G401 (cell line): Measurements from ENCODE around the gene IFT122. TPM values are rescaled to one million over a fixed set of nuclear protein-coding genes. Genes with fewer than 3 reads are reported as not detected.
"Not testable (repeated sequence)": the region's sequence is repeated elsewhere in the genome, so short reads cannot be mapped to it uniquely, and the experiment has no call there.

Experiments
- DNase-seq: peaks from one replicate; pipeline ENCODE4 v3.0.0-alpha.2; 2015; ENCODE audit warnings: low spot score
- in situ Hi-C: cut with HindIII; loops from 2 replicates; pipeline ENCODE4 v1.10.0; 2016; ENCODE audit warnings: low sequenced_read_pairs, mixed read lengths
- total RNA-seq: library from RNA; depleted of rRNA; stranded (reverse); fragments of >200 nt; shearing (Covaris generic); gene quantifications from 2 replicates; pipeline ENCODE4 v1.2.3, GENCODE V29; 2014

The IFT122 gene
- total RNA-seq, 1 experiment from 2014 or later: 14.6 TPM

- in situ Hi-C loops: no loop called here
- no peak for DNase-seq
Observed at GRCh38 chr3:129461461-129462146, 21.6 kb downstream of the IFT122 start.

GRCh38 chr3:129462361-129462968 is 22.4 kb downstream of the IFT122 start:
- in situ Hi-C loops: no loop called here
- no peak for DNase-seq

- in situ Hi-C loops: no loop called here
- no peak for DNase-seq
Observed at GRCh38 chr3:129463094-129463493, 23.1 kb downstream of the IFT122 start.

- DNase-seq: no peak
- in situ Hi-C loops: no loop called here
Observed at GRCh38 chr3:129463716-129464115, 23.7 kb downstream of the IFT122 start.

- in situ Hi-C loops: no loop called here
Observed at GRCh38 chr3:129467932-129468331, 27.9 kb downstream of the IFT122 start.

DNA sequence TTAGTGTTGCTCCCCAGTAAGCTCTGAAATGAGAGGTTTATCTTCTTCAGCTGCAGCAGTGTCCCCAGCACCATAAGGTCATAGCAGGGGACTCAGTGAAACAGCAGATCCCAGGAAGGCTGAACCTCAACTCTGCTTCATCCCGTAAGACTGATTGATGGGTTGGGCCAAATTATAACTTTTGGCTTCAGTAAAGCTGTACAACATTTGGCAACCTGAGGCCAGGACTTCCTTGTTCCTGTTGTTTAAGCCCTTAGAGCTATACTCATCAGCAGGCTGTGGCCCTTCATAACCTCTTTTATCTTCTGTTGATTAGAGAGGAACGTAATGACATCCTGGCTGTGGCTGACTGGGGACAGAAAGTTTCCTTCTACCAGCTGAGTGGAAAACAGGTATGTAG is 29.0 kb downstream of the IFT122 start:
- in situ Hi-C loops: no loop called here

More at GRCh38 chr3:129467932-129468331, 27.9 kb downstream of the IFT122 start:
- DNase-seq: no peak

DNA sequence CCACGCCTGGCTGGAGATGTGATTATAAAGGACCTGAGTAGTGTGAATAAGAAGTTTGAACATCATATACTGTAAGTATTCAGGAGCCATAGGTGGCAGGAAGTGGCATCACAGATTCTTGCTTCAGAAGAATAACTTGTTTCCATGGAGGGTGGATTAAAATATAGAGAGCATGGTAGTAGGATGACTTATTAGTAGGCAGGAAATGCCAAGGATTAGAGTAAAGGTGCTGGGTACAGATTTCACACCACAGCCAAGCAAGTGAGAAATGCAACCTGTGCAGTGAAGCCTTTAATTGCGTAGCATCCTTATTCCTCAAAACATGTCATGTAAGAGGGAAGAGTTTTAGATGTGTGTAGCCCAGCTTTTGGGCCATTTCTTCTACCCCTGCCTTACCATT is 30.8 kb downstream of the IFT122 start:
- in situ Hi-C loops: no loop called here
- DNase-seq: no peak

More for the DNA sequence above, 29.0 kb downstream of the IFT122 start:
- DNase-seq: no peak

DNA sequence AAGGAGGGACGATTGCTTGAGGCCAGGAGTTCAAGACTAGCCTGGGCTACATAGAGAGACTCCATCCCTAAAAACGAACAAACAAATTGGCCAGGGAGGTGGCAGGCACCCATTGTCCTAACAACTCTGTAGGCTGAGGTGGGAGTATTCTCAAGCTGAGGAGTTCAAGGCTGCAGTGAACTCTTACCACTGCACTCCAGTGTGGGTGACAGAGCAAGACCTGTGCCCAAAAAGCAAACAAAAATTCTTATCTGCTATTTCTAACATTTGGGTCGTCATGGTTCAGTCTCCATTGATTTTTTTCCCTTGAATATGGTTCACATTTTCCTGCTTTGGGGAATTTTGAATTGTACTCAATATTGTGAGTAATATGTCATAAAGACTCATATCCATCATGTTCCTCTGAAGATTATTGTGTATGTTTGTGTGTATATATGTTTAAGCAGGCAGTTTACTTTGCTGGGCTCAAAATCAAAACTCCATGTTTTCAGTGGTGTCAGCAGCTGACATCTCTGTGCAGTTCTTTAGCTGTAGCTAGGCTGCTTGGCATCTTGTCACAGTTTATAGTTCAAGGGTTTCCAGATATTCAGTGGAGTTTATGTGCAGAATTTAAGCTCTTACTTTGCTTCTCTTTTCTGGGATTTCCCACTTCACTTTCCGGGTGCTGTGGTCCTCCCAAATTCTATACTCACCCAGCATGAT is 33.2 kb downstream of the IFT122 start:
- no peak for DNase-seq
- in situ Hi-C loops: no loop called here

GRCh38 chr3:129473769-129474152 is 33.7 kb downstream of the IFT122 start:
- in situ Hi-C loops: no loop called here
- DNase-seq: no peak

GRCh38 chr3:129474984-129475804 is 35.2 kb downstream of the IFT122 start:
- DNase-seq: no peak

DNA sequence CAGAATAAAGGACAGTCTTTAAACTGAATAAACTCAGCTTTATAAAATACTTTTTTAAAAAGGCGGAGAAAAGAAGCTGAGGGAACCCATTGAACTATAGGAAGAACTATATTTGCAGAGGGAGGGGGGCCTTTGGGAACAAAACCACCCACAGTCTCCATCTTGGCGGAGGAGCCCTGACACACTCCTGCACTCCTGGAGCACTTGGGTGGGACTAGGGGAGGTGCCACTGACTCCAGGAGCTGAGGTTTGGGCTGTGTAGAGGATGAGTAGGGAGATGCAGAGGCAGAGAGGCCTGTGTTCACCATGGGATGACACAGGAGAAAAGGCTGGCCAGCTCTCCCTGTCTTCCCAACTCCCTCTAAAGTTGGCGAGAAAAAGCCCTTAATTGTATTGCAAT is 35.8 kb downstream of the IFT122 start:
- DNase-seq: no peak
- in situ Hi-C loops: no loop called here

More at GRCh38 chr3:129474984-129475804, 35.2 kb downstream of the IFT122 start:
- in situ Hi-C loops: no loop called here

DNA sequence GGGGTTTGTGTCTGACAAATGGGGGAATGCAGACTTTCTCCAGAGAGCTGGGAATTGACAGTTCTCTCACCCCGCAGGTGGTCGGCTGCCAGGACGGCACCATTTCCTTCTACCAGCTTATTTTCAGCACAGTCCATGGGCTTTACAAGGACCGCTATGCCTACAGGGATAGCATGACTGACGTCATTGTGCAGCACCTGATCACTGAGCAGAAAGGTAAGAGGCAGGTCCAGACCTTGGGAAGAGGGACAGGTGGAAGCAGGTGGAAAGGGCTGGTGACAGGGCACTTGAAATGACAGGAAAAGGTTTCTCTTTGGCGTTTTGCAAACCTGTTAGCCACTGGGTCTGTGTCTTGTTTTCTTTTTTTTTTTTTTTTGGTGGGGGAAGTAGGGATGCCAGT is 36.6 kb downstream of the IFT122 start:
- no peak for DNase-seq

GRCh38 chr3:129481225-129481765 is 41.3 kb downstream of the IFT122 start:
- in situ Hi-C loops: not testable (repeated sequence)
- DNase-seq: peak; percentile 30

More for the DNA sequence above, 36.6 kb downstream of the IFT122 start:
- in situ Hi-C loops: no loop called here

GRCh38 chr3:129481766-129482332 is 41.8 kb downstream of the IFT122 start:
- in situ Hi-C loops: no loop called here
- DNase-seq: no peak

DNA sequence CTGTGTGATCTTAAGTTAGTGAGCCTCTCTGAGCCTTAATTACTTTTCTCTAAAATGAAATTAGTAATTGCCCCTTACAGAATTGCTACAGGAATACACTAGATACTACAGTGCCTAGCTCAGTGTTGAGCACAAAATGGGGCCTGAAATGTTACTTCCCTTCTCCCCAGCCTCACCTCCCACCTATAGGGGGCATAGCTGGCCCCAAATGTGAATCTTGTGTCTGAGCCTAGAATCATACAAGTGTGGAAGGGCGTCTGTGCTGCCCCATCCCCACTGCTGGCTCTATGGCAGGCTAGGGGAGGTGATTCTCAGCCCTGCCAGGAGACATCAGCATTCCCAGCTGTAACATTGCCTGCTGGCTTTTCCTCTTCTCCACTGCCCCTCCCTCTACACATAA is 42.7 kb downstream of the IFT122 start:
- in situ Hi-C loops: no loop called here
- no peak for DNase-seq

DNA sequence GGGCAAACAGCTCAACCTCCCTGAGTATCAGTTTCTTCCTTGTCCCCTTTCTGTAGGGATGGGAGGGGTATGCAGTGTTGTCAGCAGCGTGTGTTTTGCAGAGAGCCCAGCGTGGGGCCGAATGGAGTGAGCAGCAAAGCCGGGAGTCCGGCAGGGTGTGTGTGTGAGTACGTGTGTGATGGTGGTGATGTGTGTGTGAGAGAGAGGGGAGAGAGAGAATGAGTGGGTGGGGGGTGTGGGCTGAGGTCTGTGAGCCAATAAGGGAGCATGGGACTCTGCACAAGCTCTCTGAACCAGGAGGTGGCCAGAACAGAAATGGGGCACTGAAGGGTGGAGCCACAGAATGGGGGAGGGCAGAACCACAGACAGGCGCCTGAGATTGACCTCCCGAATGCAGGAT is 43.8 kb downstream of the IFT122 start:
- DNase-seq: no peak
- in situ Hi-C loops: no loop called here

DNA sequence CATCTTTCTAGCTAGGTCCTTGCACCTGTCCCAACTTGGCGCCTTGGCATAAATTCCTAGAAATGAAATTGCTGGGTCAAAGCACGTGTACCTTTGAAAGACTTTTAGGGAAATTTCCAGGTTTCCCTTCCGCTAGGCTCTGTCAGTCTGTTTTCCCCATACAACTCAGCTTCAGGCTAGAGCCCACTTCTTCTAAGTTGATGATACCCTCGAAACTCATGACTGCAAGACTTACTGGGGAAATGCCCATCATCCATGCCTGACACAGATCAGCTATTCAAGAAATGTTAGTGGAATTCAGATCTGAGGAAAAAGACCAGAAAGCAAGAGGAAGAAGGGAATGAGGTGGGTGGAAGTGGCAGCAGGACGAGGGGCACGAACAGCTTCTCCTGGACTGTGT is 45.1 kb downstream of the IFT122 start:
- in situ Hi-C loops, DNase-seq: not testable (repeated sequence)

- in situ Hi-C loops: no loop called here
- no peak for DNase-seq
Observed at GRCh38 chr3:129485721-129486663, 46.0 kb downstream of the IFT122 start.
